ENCODE data around the gene PCDHB11. TPM values are rescaled to one million over a fixed set of nuclear protein-coding genes. Genes with fewer than 3 reads are reported as not detected.
"Not testable (repeated sequence)": the region's sequence is repeated elsewhere in the genome, so short reads cannot be mapped to it uniquely, and the experiment has no call there.

The PCDHB11 gene
- total RNA-seq, 2 donors from 2014 or later = 1.8 to 2.4 TPM

DNA sequence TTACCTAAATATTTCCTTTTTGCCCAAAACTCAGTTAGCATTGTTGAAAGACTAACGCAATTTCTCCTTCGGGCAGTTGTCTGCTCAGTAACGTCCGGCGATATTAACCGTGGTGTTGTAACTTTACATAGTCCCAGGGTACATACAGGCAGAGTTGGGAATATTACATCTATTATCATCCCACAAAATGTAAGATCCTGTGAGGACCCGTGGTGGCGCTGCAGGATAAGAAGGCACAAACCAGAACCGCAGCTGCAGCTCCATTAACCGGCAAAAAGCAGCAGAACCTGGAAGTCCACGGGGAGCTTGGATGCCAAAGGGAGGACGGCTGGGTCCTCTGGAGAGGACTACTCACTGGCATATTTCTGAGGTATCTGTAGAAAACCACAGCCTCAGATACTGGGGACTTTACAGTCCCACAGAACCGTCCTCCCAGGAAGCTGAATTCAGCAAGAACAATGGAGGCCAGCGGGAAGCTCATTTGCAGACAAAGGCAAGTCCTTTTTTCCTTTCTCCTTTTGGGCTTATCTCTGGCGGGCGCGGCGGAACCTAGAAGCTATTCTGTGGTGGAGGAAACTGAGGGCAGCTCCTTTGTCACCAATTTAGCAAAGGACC, 21.7 kb upstream of the PCDHB11 start, which contains the start of gene PCDHB8:
TSS of gene PCDHB8 (plus strand) at position 214 of the 615 bp plus-strand sequence. CDS start at position 459, 245 bp downstream.
- not testable (repeated sequence) for H3K27me3 ChIP-seq; H3K27ac ChIP-seq; H3K4me1 ChIP-seq; DNase-seq (ENCODE audit: low spot score); H3K36me3 ChIP-seq
- TF ChIP-seq, protein P1, sequence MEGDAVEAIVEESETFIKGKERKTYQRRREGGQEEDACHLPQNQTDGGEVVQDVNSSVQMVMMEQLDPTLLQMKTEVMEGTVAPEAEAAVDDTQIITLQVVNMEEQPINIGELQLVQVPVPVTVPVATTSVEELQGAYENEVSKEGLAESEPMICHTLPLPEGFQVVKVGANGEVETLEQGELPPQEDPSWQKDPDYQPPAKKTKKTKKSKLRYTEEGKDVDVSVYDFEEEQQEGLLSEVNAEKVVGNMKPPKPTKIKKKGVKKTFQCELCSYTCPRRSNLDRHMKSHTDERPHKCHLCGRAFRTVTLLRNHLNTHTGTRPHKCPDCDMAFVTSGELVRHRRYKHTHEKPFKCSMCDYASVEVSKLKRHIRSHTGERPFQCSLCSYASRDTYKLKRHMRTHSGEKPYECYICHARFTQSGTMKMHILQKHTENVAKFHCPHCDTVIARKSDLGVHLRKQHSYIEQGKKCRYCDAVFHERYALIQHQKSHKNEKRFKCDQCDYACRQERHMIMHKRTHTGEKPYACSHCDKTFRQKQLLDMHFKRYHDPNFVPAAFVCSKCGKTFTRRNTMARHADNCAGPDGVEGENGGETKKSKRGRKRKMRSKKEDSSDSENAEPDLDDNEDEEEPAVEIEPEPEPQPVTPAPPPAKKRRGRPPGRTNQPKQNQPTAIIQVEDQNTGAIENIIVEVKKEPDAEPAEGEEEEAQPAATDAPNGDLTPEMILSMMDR (IDR thresholded peaks at IDR 0.05) = peak in 1 of 2 donors; percentile 48
- peaks cover 10 to 57% of the 10 kb centered on the region in 2 donors for H3K9me3 ChIP-seq
- peak within 1 kb of the TSS in 1 of 2 donors; percentile 4 for H3K4me3 ChIP-seq

DNA sequence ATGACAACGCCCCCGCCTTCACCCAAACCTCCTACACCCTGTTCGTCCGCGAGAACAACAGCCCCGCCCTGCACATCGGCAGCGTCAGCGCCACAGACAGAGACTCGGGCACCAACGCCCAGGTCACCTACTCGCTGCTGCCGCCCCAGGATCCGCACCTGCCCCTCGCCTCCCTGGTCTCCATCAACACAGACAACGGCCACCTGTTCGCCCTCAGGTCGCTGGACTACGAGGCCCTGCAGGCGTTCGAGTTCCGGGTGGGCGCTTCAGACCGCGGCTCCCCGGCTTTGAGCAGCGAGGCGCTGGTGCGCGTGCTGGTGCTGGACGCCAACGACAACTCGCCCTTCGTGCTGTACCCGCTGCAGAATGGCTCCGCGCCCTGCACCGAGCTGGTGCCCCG, 20.1 kb upstream of the PCDHB11 start:
- not testable (repeated sequence) for H3K27me3 ChIP-seq

DNA sequence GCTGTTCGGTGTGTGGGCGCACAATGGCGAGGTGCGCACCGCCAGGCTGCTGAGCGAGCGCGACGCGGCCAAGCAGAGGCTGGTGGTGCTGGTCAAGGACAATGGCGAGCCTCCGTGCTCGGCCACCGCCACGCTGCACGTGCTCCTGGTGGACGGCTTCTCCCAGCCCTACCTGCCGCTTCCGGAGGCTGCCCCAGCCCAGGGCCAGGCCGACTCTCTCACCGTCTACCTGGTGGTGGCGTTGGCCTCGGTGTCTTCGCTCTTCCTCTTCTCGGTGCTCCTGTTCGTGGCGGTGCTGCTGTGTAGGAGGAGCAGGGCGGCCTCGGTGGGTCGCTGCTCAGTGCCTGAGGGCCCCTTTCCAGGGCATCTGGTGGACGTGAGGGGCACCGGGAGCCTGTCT, 19.6 kb upstream of the PCDHB11 start:
- not testable (repeated sequence) for H3K4me1 ChIP-seq; H3K4me3 ChIP-seq; DNase-seq (ENCODE audit: low spot score); H3K36me3 ChIP-seq; H3K27me3 ChIP-seq; H3K27ac ChIP-seq
- H3K9me3 ChIP-seq = peaks cover 15 to 59% of the 10 kb centered on the region in 2 donors

More for the DNA sequence above, 20.1 kb upstream of the PCDHB11 start:
- peaks cover 15 to 59% of the 10 kb centered on the region in 2 donors for H3K9me3 ChIP-seq
- DNase-seq (ENCODE audit: low spot score); H3K4me3 ChIP-seq; H3K27ac ChIP-seq; H3K4me1 ChIP-seq; H3K36me3 ChIP-seq: not testable (repeated sequence)

DNA sequence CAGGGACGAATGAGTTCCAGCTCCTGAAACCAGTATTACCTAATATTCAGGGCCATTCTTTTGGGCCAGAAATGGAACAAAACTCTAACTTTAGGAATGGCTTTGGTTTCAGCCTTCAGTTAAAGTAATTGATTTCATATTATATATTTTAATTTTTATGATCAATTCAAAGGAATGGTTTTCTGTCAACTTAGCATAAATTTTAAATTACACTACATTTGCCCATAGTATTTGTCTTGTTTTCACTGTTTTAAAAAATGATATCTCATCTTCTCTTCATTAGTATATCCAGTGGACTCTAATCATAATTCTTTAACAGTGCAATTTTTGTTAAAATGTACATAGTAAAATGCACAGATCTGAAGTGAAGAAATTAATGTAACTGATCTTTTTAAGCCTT, 19.1 kb upstream of the PCDHB11 start:
- H3K4me1 ChIP-seq = no peaks in the 10 kb centered on the region
- TF ChIP-seq, protein P1 (IDR thresholded peaks at IDR 0.05) = no peak
- no peak for DNase-seq (ENCODE audit: low spot score)
- H3K27me3 ChIP-seq = peaks cover 0 to 5% of the 10 kb centered on the region in 2 donors
- H3K27ac ChIP-seq = no peak overlapping the region
- peaks cover 10 to 59% of the 10 kb centered on the region in 2 donors for H3K9me3 ChIP-seq
- H3K4me3 ChIP-seq = no peak overlapping the region
- H3K36me3 ChIP-seq = no peaks in the 10 kb centered on the region

DNA sequence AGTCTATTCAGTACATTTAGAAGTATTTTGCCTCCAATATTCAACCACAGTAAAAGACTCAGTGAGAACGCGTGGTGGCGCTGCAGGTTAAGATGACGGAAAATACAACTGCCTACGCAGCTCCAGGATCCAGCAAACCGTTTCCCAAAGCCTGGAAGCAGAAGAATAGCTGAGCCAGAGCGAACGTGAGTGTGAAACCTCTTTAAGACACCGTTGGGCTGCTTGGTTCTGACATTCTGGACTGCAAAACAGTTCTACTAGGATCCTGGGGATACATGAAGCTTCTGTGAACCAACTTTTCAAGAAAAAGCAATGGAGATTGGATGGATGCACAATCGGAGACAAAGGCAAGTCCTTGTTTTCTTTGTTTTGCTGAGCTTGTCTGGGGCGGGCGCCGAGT, 17.2 kb upstream of the PCDHB11 start, which contains the start of gene PCDHB16:
TSS of gene PCDHB16 (plus strand) at position 140 of the 400 bp plus-strand sequence. CDS start at position 313, 173 bp downstream.
- peak; percentile 63 for DNase-seq (ENCODE audit: low spot score)
- no peak within 1 kb of the TSS for H3K27ac ChIP-seq
- H3K9me3 ChIP-seq = peaks cover 8 to 59% of the 10 kb centered on the region in 2 donors
- H3K4me1 ChIP-seq = no peaks in the 10 kb centered on the region
- TF ChIP-seq, protein P1 (IDR thresholded peaks at IDR 0.05) = peak; percentile 12 to 61
- H3K36me3 ChIP-seq = no peaks in the 10 kb centered on the region
- H3K4me3 ChIP-seq = peak within 1 kb of the TSS; percentile 27 to 40
- no peaks in the 10 kb centered on the region for H3K27me3 ChIP-seq

DNA sequence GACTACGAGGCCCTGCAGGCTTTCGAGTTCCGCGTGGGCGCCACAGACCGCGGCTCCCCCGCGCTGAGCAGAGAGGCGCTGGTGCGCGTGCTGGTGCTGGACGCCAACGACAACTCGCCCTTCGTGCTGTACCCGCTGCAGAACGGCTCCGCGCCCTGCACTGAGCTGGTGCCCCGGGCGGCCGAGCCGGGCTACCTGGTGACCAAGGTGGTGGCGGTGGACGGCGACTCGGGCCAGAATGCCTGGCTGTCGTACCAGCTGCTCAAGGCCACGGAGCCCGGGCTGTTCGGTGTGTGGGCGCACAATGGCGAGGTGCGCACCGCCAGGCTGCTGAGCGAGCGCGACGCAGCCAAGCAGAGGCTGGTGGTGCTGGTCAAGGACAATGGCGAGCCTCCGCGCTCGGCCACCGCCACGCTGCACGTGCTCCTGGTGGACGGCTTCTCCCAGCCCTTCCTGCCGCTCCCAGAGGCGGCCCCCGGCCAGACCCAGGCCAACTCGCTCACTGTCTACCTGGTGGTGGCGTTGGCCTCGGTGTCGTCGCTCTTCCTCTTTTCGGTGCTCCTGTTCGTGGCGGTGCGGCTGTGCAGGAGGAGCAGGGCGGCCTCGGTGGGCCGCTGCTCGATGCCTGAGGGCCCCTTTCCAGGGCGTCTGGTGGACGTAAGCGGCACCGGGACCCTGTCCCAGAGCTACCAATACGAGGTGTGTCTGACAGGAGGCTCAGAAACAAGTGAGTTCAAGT, 15.1 kb upstream of the PCDHB11 start:
- H3K27ac ChIP-seq; DNase-seq (ENCODE audit: low spot score); H3K36me3 ChIP-seq; H3K4me3 ChIP-seq; H3K4me1 ChIP-seq; H3K27me3 ChIP-seq: not testable (repeated sequence)
- H3K9me3 ChIP-seq = peaks cover 8 to 61% of the 10 kb centered on the region in 2 donors

DNA sequence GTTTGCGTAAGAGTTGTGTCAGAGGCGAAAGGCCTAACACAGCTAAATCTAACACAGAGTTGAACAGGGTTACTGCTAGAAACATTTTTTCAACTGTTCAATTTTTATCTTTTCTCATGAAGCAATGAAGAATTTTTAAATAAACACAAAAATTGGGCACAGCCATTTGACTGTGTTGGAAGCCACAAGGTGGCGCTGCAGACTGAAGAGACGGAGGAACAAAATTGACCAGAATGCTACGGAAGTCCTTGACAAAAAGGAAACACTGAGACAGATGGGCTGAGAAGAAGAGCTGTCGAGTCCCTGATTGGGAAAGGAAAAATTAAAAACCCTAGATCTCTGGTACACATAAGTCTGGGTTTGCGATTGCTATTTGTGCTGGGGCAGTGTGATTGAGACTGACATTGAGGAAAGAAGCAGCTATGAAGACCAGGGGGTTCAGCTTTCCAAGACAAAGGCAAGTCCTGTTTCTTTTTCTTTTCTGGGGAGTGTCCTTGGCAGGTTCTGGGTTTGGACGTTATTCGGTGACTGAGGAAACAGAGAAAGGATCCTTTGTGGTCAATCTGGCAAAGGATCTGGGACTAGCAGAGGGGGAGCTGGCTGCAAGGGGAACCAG, 12.4 kb upstream of the PCDHB11 start, which contains the start of gene PCDHB9:
TSS of gene PCDHB9 (plus strand) at position 265 of the 616 bp plus-strand sequence. CDS start at position 423, 158 bp downstream.
- TF ChIP-seq, protein P1 (IDR thresholded peaks at IDR 0.05) = peak in 1 of 2 donors; percentile 44
- H3K4me1 ChIP-seq = no peaks in the 10 kb centered on the region
- H3K27me3 ChIP-seq = no peaks in the 10 kb centered on the region
- H3K4me3 ChIP-seq = peak within 1 kb of the TSS in 1 of 2 donors; percentile 17
- peaks cover 8 to 86% of the 10 kb centered on the region in 2 donors for H3K9me3 ChIP-seq
- no peak for DNase-seq (ENCODE audit: low spot score)
- H3K36me3 ChIP-seq = no peaks in the 10 kb centered on the region
- no peak within 1 kb of the TSS for H3K27ac ChIP-seq

DNA sequence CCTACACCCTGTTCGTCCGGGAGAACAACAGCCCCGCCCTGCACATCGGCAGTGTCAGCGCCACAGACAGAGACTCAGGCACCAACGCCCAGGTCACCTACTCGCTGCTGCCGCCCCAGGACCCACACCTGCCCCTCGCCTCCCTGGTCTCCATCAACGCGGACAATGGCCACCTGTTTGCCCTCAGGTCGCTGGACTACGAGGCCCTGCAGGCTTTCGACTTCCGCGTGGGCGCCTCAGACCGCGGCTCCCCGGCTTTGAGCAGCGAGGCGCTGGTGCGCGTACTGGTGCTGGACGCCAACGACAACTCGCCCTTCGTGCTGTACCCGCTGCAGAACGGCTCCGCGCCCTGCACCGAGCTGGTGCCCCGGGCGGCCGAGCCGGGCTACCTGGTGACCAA, 10.7 kb upstream of the PCDHB11 start:
- not testable (repeated sequence) for H3K27ac ChIP-seq; DNase-seq (ENCODE audit: low spot score); H3K27me3 ChIP-seq; H3K4me1 ChIP-seq; H3K36me3 ChIP-seq; H3K4me3 ChIP-seq
- H3K9me3 ChIP-seq = peaks cover 3 to 93% of the 10 kb centered on the region in 2 donors

DNA sequence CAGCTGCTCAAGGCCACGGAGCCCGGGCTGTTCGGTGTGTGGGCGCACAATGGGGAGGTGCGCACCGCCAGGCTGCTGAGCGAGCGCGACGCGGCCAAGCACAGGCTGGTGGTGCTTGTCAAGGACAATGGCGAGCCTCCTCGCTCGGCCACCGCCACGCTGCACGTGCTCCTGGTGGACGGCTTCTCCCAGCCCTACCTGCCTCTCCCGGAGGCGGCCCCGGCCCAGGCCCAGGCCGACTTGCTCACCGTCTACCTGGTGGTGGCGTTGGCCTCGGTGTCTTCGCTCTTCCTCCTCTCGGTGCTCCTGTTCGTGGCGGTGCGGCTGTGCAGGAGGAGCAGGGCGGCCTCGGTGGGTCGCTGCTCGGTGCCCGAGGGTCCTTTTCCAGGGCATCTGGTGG, 10.3 kb upstream of the PCDHB11 start:
- H3K27me3 ChIP-seq = not testable (repeated sequence)

More for the DNA sequence above, 10.3 kb upstream of the PCDHB11 start:
- not testable (repeated sequence) for H3K36me3 ChIP-seq; H3K4me3 ChIP-seq; DNase-seq (ENCODE audit: low spot score); H3K27ac ChIP-seq; H3K4me1 ChIP-seq
- peaks cover 3 to 92% of the 10 kb centered on the region in 2 donors for H3K9me3 ChIP-seq
